Measurements from ENCODE around the gene UTRN. TPM values are rescaled to one million over a fixed set of nuclear protein-coding genes. Genes with fewer than 3 reads are reported as not detected.

UTRN gene
- 26.4 and 41.4 TPM in 2 replicates for total RNA-seq

DNA sequence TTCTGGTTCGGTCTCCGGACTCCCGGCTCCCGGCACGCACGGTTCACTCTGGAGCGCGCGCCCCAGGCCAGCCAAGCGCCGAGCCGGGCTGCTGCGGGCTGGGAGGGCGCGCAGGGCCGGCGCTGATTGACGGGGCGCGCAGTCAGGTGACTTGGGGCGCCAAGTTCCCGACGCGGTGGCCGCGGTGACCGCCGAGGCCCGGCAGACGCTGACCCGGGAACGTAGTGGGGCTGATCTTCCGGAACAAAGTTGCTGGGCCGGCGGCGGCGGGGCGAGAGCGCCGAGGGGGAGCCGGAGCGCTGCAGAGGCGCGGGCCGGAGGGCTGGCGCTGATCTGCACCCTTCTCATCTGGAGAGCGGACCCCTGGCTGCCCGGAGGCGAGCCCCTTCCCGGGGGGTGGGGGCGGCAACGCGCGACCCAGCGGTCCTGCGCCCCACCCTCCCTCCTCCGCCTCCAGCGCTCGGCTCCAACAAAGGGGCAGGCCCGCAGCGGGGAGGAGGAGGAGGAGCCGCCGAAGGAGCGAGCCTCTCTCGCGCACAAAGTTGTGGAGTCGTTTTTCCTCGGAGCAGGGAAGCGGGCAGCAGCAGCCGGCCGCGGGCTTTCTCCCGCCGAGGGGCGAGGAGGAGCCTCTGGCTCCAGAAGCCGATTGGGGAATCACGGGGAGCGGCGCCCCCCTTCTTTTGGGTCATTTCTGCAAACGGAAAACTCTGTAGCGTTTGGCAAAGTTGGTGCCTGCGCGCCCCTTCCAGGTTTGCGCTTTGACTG, at the start of gene UTRN:
TSS of gene UTRN (plus strand) at position 553 of the 765 bp plus-strand sequence. CDS start 6,494 bp downstream, outside the sequence.

Other genes with a start within 250 kb of the UTRN start
- 220 and 306 TPM in 2 replicates for gene SF3B5, start 189.8 kb upstream of the UTRN start, total RNA-seq
- gene STX11, start 134.8 kb upstream of the UTRN start, total RNA-seq, result 0.15 and 0.16 TPM in 2 replicates

Measured in hair follicular keratinocyte (primary cell).